Right cardiac atrium (tissue), 5 donors: Measurements from ENCODE around the gene SAP30BP. TPM values are rescaled to one million over a fixed set of nuclear protein-coding genes. Genes with fewer than 3 reads are reported as not detected.

ENCODE experiments used
- ATAC-seq, 2 donors: fragments of 200-7000 bp; cut with Tn5 transposase; one replicate each; pipeline versions ENCODE4 v1.8.0 to v1.9.1; 2020; ENCODE audit warnings: moderate library complexity in 2 of 2, mild to moderate bottlenecking in 1 of 2
- DNase-seq, 3 donors: peaks; one replicate each; pipeline ENCODE4 v3.0.0-alpha.2; 2020
- H3K27ac ChIP-seq: one replicate; pipeline ENCODE4 v1.5.1; 2013; ENCODE audit warnings: mild to moderate bottlenecking, low read length, control low read depth, moderate library complexity
- H3K27me3 ChIP-seq: one replicate; pipeline ENCODE4 v1.6.1; 2013; ENCODE audit not compliant: control insufficient read depth, insufficient read depth
- H3K4me1 ChIP-seq: one replicate; pipeline ENCODE4 v1.6.1; 2013; ENCODE audit warnings: low read length; ENCODE audit not compliant: control insufficient read depth, insufficient read depth
- H3K4me3 ChIP-seq: one replicate; pipeline ENCODE4 v1.5.1; 2013; ENCODE audit warnings: low read length, control low read depth
- H3K9me3 ChIP-seq: one replicate; pipeline ENCODE4 v1.6.1; 2013; ENCODE audit warnings: low read length; ENCODE audit not compliant: control insufficient read depth
- WGBS: extraction: QIAGEN DNeasy Blood & Tissue Kit; methylation state at CpG from one replicate; pipeline ENCODE4 v1.1.7; 2013; 5-methylcytosine and 5-hydroxymethylcytosine counted together
- intact Hi-C, 4 donors: fragments of 100-400 bp; cut with DNase I; formaldehyde crosslinking; loops; one replicate each; pipeline versions ENCODE4 v1.11.0 to v1.14.0; 2022 to 2023
- polyA plus RNA-seq: library from polyadenylated mRNA; stranded (reverse); fragments of 200-250 nt; gene quantifications from one replicate; pipeline ENCODE4 v1.2.3, GENCODE V29; 2013
- total RNA-seq, 4 donors: library from RNA; stranded (reverse); fragmentation: NEBNext Ultra II Directional; extraction: Animal tissue kit (Norgen Biotek cat#: 25700); gene quantifications; one replicate each; pipeline ENCODE4 v1.2.1, GENCODE V29; 2021
- donor health status: healthy with polysubstance abuse.
- donor health status: DM: no; HTN: yes; CAD: no.
- donor health status: DM: no; HTN: no; CAD: no.
- donor health status: DM: no; HTN: yes; CAD: no; lungs with severe emphysema.
- donor health status: DM: yes; HTN: yes; CAD: no.

Gene SAP30BP
- total and polyA plus RNA-seq, 5 donors = 51.0 to 66.5 (median 58.5) TPM

- peak; percentile 53 to 57 for ATAC-seq
- DNase-seq = peak; percentile 77 to 93 (median 92)
- no peak overlapping the region for H3K27ac ChIP-seq
- H3K9me3 ChIP-seq = no peaks in the 10 kb centered on the region
- WGBS = 7% methylated on average over 76 of the region's 76 CpGs
- intact Hi-C loops = loop anchor here in 2 of 4 donors (5.0 kb wide), 2 partner anchors 86 to 121 kb away; partner anchors contain the start of genes RECQL5 (in 1 of the 2), SAP30BP (in 1 of the 2) and SMIM5 (in 1 of the 2)
- H3K4me3 ChIP-seq = peak overlapping the region; percentile 40
- H3K27me3 ChIP-seq = no peaks in the 10 kb centered on the region
- peaks cover 2% of the 10 kb centered on the region for H3K4me1 ChIP-seq
Measured at GRCh38 chr17:75753514-75754377, 86.6 kb downstream of the SAP30BP start.

- Histone ChIP-seq H3K27me3 (no peaks in the 10 kb centered on the region), H3K27ac (no peak overlapping the region), H3K9me3 (no peaks in the 10 kb centered on the region), H3K4me1 (peaks cover 2% of the 10 kb centered on the region), H3K4me3 (no peak overlapping the region)
- peak in 2 of 3 donors; percentile 46 to 60 for DNase-seq
- intact Hi-C loops = loop anchor here in 2 of 4 donors (5.0 kb wide), 2 partner anchors 87 to 122 kb away; partner anchors contain the start of genes RECQL5 (in 1 of the 2), SAP30BP (in 1 of the 2) and SMIM5 (in 1 of the 2)
- peak; percentile 0 to 2 for ATAC-seq
- WGBS = 69% methylated on average over 27 of the region's 27 CpGs
Measured at GRCh38 chr17:75754378-75755204, 87.5 kb downstream of the SAP30BP start.

- Histone ChIP-seq H3K27me3 (no peaks in the 10 kb centered on the region), H3K9me3 (no peaks in the 10 kb centered on the region), H3K27ac (no peak overlapping the region), H3K4me3 (no peak overlapping the region), H3K4me1 (peaks cover 2% of the 10 kb centered on the region)
- 85% methylated on average over 20 of the region's 20 CpGs for WGBS
- DNase-seq = peak in 2 of 3 donors; percentile 58 to 61
- no peak for ATAC-seq
- intact Hi-C loops = no loop called here
Measured at GRCh38 chr17:75755205-75755901, 88.2 kb downstream of the SAP30BP start.

GRCh38 chr17:75755990-75756389, 88.9 kb downstream of the SAP30BP start:
- 92% methylated on average over 2 of the region's 2 CpGs for WGBS
- no peaks in the 10 kb centered on the region for H3K27me3 ChIP-seq
- peaks cover 2% of the 10 kb centered on the region for H3K4me1 ChIP-seq
- H3K4me3 ChIP-seq = no peak overlapping the region
- ATAC-seq (no peak), DNase-seq (peak in 1 of 3 donors; percentile 20)
- H3K9me3 ChIP-seq = no peaks in the 10 kb centered on the region
- no peak overlapping the region for H3K27ac ChIP-seq
- intact Hi-C loops = no loop called here

- intact Hi-C loops = no loop called here
- 86% methylated on average over 29 of the region's 29 CpGs for WGBS
Measured at GRCh38 chr17:75756451-75757085, 89.4 kb downstream of the SAP30BP start.

GRCh38 chr17:75757086-75757681, 90.0 kb downstream of the SAP30BP start:
- peak in 2 of 3 donors; percentile 56 to 66 for DNase-seq
- intact Hi-C loops = no loop called here

More at GRCh38 chr17:75756451-75757085, 89.4 kb downstream of the SAP30BP start:
- Histone ChIP-seq H3K4me3 (no peak overlapping the region), H3K27ac (no peak overlapping the region), H3K9me3 (no peaks in the 10 kb centered on the region), H3K27me3 (no peaks in the 10 kb centered on the region), H3K4me1 (peaks cover 2% of the 10 kb centered on the region)
- ATAC-seq (no peak), DNase-seq (peak in 1 of 3 donors; percentile 55)

More at GRCh38 chr17:75757086-75757681, 90.0 kb downstream of the SAP30BP start:
- 89% methylated on average over 21 of the region's 21 CpGs for WGBS
- Histone ChIP-seq H3K9me3 (no peaks in the 10 kb centered on the region), H3K27me3 (no peaks in the 10 kb centered on the region), H3K4me3 (no peak overlapping the region), H3K27ac (no peak overlapping the region), H3K4me1 (peaks cover 2% of the 10 kb centered on the region)
- ATAC-seq = no peak

Other genes starting within 250 kb of the SAP30BP start
- 10 to 100 TPM; 40.3 to 54.6 (median 50.3) TPM for gene TMEM94, start 210.7 kb upstream of the SAP30BP start, total RNA-seq
- 41.0 TPM for gene TMEM94, start 210.7 kb upstream of the SAP30BP start, polyA plus RNA-seq
- 10 to 100 TPM; 38.0 to 50.4 (median 46.4) TPM for gene CASKIN2, start 151.8 kb upstream of the SAP30BP start, total RNA-seq
- gene CASKIN2, start 151.8 kb upstream of the SAP30BP start, polyA plus RNA-seq = 25.9 TPM
- 1 to 10 TPM; 5.9 to 7.1 (median 6.8) TPM for gene TSEN54, start 150.8 kb upstream of the SAP30BP start, total RNA-seq
- 9.6 TPM for gene TSEN54, start 150.8 kb upstream of the SAP30BP start, polyA plus RNA-seq
- 10 to 100 TPM in 1 of 4 donors, 1 to 10 TPM in 3; 5.7 to 10.4 (median 7.6) TPM for gene LLGL2, start 141.6 kb upstream of the SAP30BP start, total RNA-seq
- 8.6 TPM for gene LLGL2, start 141.6 kb upstream of the SAP30BP start, polyA plus RNA-seq
- 100 to 1,000 TPM in 1 of 4 donors, 10 to 100 TPM in 3; 75.8 to 131 (median 93.4) TPM for gene MYO15B, start 79.5 kb upstream of the SAP30BP start, total RNA-seq
- 70.9 TPM for gene MYO15B, start 79.5 kb upstream of the SAP30BP start, polyA plus RNA-seq
- 10 to 100 TPM in 2 of 4 donors, 1 to 10 TPM in 2; 6.9 to 12.2 (median 9.6) TPM for gene SMIM5, start 33.9 kb upstream of the SAP30BP start, total RNA-seq
- gene SMIM5, start 33.9 kb upstream of the SAP30BP start, polyA plus RNA-seq = 13.5 TPM
- 10 to 100 TPM in 3 of 4 donors, 1 to 10 TPM in 1; 7.9 to 19.9 (median 14.8) TPM for gene RECQL5, start 184 bp upstream of the SAP30BP start, total RNA-seq
- 13.5 TPM for gene RECQL5, start 184 bp upstream of the SAP30BP start, polyA plus RNA-seq
- gene ITGB4, start 54.1 kb downstream of the SAP30BP start, total RNA-seq = 10 to 100 TPM; 19.9 to 29.7 (median 23.6) TPM
- 12.7 TPM for gene ITGB4, start 54.1 kb downstream of the SAP30BP start, polyA plus RNA-seq
- gene GALK1, start 97.9 kb downstream of the SAP30BP start, total RNA-seq = 10 to 100 TPM; 15.9 to 19.5 (median 17.3) TPM
- 22.6 TPM for gene GALK1, start 97.9 kb downstream of the SAP30BP start, polyA plus RNA-seq
- gene UNK, start 117.5 kb downstream of the SAP30BP start, total RNA-seq = 10 to 100 TPM; 18.2 to 22.5 (median 19.9) TPM
- 20.8 TPM for gene UNK, start 117.5 kb downstream of the SAP30BP start, polyA plus RNA-seq
- gene UNC13D, start 177.1 kb downstream of the SAP30BP start, total RNA-seq = 10 to 100 TPM; 12.6 to 30.4 (median 27.4) TPM
- gene UNC13D, start 177.1 kb downstream of the SAP30BP start, polyA plus RNA-seq = 18.8 TPM
- 100 to 1,000 TPM; 112 to 128 (median 118) TPM for gene WBP2, start 188.0 kb downstream of the SAP30BP start, total RNA-seq
- gene WBP2, start 188.0 kb downstream of the SAP30BP start, polyA plus RNA-seq = 109 TPM
- gene TRIM47, start 211.2 kb downstream of the SAP30BP start, total RNA-seq = 10 to 100 TPM; 24.1 to 25.9 (median 25.3) TPM
- gene TRIM47, start 211.2 kb downstream of the SAP30BP start, polyA plus RNA-seq = 19.2 TPM
- gene TRIM65, start 229.6 kb downstream of the SAP30BP start, total RNA-seq = 10 to 100 TPM in 1 of 4 donors, 1 to 10 TPM in 3; 5.7 to 10.7 (median 7.7) TPM
- gene TRIM65, start 229.6 kb downstream of the SAP30BP start, polyA plus RNA-seq = 7.9 TPM
- 10 to 100 TPM; 64.1 to 94.2 (median 83.8) TPM for gene MRPL38, start 237.5 kb downstream of the SAP30BP start, total RNA-seq
- 57.9 TPM for gene MRPL38, start 237.5 kb downstream of the SAP30BP start, polyA plus RNA-seq